GM23338 (cell line): ENCODE results near the gene LSM14A.

Experiments used
- ETS1 ChIP-seq: IDR thresholded peaks from 2 replicates; pipeline ENCODE4 v1.6.1; 2016; ENCODE audit warnings: antibody characterized with exemption
- EZH2 ChIP-seq: fragments of 200-600 bp; sonication (generic); IDR thresholded peaks from one replicate; pipeline ENCODE4 v1.8.0; 2017; ENCODE audit warnings: antibody characterized with exemption, mild to moderate bottlenecking, low read depth; ENCODE audit not compliant: unreplicated experiment
- EZH2phosphoT487 ChIP-seq: fragments of 200-600 bp; sonication (generic); IDR thresholded peaks from one replicate; pipeline ENCODE4 v1.8.1; 2018; ENCODE audit warnings: antibody characterized with exemption; ENCODE audit not compliant: unreplicated experiment
- JUNB ChIP-seq: IDR thresholded peaks from one replicate; pipeline ENCODE4 v1.6.1; 2016; ENCODE audit warnings: antibody characterized with exemption; ENCODE audit not compliant: unreplicated experiment
- POLR2AphosphoS5 ChIP-seq: IDR thresholded peaks from 2 replicates; pipeline ENCODE4 v1.6.1; 2016; ENCODE audit warnings: antibody characterized with exemption, low read depth
- ZNF331 ChIP-seq: fragments of 250-450 bp; sonication (Bioruptor Pico); IDR thresholded peaks from 2 replicates; pipeline ENCODE4 v1.5.0; 2020; ENCODE audit warnings: low read depth, mild to moderate bottlenecking, moderate library complexity
- TF ChIP-seq, protein P1 (sequence below), 2 experiments: fragments of 200-600 bp in 1 of 2; sonication (generic) in 1 of 2; conservative IDR thresholded peaks; 2 replicates each; pipeline versions ENCODE4 v1.5.1 to v1.6.1; 2016 to 2017; ENCODE audit warnings: antibody characterized with exemption in 2 of 2, low read depth in 2 of 2, mild to moderate bottlenecking in 2 of 2, moderate library complexity in 1 of 2

DNA sequence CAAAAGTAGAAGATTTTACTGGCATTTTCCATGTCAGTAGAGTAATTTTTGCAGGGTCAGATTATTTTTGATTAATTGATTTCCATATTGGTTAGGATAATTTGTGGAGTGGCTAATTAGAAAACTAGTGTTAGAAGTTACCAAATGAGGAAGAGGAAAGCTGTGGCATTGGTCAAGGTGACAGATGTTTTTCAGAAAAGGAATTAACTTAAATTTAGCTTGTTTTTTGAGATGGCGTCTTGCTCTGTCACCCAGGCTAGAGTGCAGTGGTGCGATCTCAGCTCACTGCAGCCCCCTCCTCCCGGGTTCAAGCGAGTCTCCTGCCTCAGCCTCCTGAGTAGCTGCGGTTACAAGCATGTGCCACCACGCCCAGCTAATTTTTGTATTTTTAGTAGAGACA, 28.8 kb downstream of the LSM14A start:
- TF ChIP-seq, protein P1, sequence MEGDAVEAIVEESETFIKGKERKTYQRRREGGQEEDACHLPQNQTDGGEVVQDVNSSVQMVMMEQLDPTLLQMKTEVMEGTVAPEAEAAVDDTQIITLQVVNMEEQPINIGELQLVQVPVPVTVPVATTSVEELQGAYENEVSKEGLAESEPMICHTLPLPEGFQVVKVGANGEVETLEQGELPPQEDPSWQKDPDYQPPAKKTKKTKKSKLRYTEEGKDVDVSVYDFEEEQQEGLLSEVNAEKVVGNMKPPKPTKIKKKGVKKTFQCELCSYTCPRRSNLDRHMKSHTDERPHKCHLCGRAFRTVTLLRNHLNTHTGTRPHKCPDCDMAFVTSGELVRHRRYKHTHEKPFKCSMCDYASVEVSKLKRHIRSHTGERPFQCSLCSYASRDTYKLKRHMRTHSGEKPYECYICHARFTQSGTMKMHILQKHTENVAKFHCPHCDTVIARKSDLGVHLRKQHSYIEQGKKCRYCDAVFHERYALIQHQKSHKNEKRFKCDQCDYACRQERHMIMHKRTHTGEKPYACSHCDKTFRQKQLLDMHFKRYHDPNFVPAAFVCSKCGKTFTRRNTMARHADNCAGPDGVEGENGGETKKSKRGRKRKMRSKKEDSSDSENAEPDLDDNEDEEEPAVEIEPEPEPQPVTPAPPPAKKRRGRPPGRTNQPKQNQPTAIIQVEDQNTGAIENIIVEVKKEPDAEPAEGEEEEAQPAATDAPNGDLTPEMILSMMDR (conservative IDR thresholded peaks at IDR 0.05; ENCODE audit: low read depth in 2 of 2), result no peak
- TF ChIP-seq ETS1, result no peak
- TF ChIP-seq POLR2AphosphoS5, result no peak
- no peak for TF ChIP-seq JUNB
- TF ChIP-seq EZH2, result no peak
- no peak for TF ChIP-seq EZH2phosphoT487
- no peak for TF ChIP-seq ZNF331
